GM18526 (cell line): ENCODE results near the gene MTMR12.

Experiments
- POLR2A ChIP-seq: IDR thresholded peaks from 3 replicates; pipeline ENCODE4 v1.6.1; 2011; ENCODE audit not compliant: insufficient read length; ENCODE audit errors: extremely low read depth

Gene MTMR12

GRCh38 chr5:32283539-32284377 is 29.0 kb downstream of the MTMR12 start:
- no peak for TF ChIP-seq POLR2A

- TF ChIP-seq POLR2A = no peak
Measured at GRCh38 chr5:32283061-32283460, 29.7 kb downstream of the MTMR12 start.

GRCh38 chr5:32282633-32283032 is 30.1 kb downstream of the MTMR12 start:
- no peak for TF ChIP-seq POLR2A

GRCh38 chr5:32280656-32281081 is 32.1 kb downstream of the MTMR12 start:
- TF ChIP-seq POLR2A = no peak

- no peak for TF ChIP-seq POLR2A
Measured at GRCh38 chr5:32279786-32280185, 33.0 kb downstream of the MTMR12 start.

- no peak for TF ChIP-seq POLR2A
Measured at GRCh38 chr5:32279223-32279622, 33.5 kb downstream of the MTMR12 start.

GRCh38 chr5:32278406-32278805 is 34.3 kb downstream of the MTMR12 start:
- no peak for TF ChIP-seq POLR2A

GRCh38 chr5:32277798-32278197 is 34.9 kb downstream of the MTMR12 start:
- TF ChIP-seq POLR2A = no peak

GRCh38 chr5:32276173-32276853 is 36.4 kb downstream of the MTMR12 start:
- no peak for TF ChIP-seq POLR2A

GRCh38 chr5:32275396-32275741 is 37.4 kb downstream of the MTMR12 start:
- no peak for TF ChIP-seq POLR2A

GRCh38 chr5:32274548-32275395 is 38.0 kb downstream of the MTMR12 start:
- TF ChIP-seq POLR2A = no peak

GRCh38 chr5:32273821-32274220 is 38.9 kb downstream of the MTMR12 start:
- TF ChIP-seq POLR2A = no peak

- TF ChIP-seq POLR2A = no peak
Measured at GRCh38 chr5:32272746-32273145, 40.0 kb downstream of the MTMR12 start.

- TF ChIP-seq POLR2A = no peak
Measured at GRCh38 chr5:32270946-32271345, 41.8 kb downstream of the MTMR12 start.

- no peak for TF ChIP-seq POLR2A
Measured at GRCh38 chr5:32270178-32270577, 42.6 kb downstream of the MTMR12 start.

GRCh38 chr5:32265902-32266301 is 46.8 kb downstream of the MTMR12 start:
- TF ChIP-seq POLR2A = no peak
